Activated naive CD4-positive, alpha-beta T cell treated with Interleukin-2 at 50 U/mL for 16 hours (primary cell): ENCODE data around the gene ASB10.

Source experiments
- DNase-seq: peaks from one replicate; pipeline ENCODE4 v3.0.0-alpha.2; 2020

The ASB10 gene

DNA sequence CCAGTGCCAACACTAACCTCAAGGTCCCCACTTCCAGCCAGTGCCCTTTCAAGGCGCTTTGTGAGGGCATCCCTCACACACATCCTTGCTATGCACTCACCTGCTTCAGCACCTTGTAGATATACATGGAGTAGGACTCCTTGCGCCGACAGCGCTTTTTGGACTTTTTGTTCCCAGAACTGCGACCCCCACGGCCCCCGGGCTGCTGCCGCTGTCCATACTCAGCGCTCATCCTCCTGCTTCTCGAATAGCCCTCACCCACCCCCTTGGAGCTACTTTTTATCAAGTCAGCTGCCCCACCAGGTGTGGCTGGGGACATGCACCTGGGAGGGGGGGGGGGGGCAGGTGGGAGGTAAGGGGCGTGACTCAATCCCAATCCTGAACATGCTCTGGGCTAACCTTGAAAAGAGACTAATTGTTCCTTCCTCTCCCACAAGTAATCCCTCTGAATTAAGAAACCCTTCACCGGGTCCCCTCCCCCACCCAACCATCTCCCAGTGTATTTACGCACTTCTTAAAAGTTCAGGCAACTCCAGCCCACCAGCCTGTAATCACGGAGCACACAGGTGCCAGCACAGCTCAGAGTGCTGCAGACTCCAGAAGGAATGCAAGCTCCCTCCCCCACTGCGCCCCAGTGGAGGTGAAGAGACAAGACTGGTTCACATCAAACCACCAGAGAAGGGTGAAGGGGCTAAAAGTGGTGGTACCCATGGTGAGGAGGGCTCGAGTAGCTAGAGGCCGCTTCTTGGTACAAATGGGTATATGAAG lies 23.2 kb upstream of the ASB10 start, which contains the start of gene H2BK1:
Gene H2BK1 (minus strand): TSS at position 402 of the 768 bp plus-strand sequence. CDS start 170 bp downstream, at position 232.
- DNase-seq, result no peak

DNA sequence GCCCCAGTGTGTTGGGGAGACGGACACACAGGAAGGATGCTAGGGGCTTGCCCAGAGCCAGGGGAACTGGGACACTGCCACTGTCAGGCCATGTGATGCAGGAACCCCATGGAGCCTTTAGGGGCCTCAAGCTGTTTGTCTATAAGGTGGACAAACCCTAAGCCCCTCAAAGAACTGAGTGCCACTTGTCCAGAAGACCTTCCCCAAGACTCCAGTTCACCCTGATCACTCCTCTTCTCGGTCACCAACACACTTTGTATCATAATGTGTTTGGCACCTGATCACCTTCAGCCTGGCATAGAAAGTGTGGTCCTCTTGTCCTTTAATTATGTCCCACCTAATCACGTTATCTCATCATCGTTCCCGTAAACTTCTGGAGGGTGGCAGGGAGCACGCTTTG lies 22.5 kb upstream of the ASB10 start:
- no peak for DNase-seq

DNA sequence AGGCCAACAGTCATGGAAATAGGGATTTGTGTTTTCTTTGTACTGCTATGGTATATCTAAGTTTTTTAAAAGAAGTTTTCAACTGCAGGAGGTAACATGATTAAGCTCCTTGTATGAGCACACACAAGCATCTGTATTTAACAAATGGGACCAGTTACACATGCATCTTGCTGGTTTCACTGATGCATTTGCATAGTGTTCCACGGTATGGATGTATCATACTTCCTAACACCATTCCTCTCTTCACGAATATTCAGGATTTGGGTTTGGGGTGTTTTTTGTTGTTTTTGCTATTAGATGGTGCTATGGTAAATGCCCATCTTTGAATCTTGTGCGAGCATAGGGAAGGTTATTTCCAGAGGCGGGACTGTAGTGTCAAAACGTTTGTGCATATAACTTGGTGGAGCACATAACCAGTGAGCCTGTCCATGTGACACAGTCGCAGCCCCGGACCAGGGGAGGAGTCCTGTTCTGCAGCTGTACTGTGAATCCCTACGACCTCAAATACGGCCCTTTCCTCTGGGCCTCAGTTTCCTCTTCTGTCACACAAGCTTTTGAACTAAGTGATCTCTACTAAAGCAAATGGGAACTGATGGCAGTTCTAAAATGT lies 21.3 kb upstream of the ASB10 start:
- no peak for DNase-seq

DNA sequence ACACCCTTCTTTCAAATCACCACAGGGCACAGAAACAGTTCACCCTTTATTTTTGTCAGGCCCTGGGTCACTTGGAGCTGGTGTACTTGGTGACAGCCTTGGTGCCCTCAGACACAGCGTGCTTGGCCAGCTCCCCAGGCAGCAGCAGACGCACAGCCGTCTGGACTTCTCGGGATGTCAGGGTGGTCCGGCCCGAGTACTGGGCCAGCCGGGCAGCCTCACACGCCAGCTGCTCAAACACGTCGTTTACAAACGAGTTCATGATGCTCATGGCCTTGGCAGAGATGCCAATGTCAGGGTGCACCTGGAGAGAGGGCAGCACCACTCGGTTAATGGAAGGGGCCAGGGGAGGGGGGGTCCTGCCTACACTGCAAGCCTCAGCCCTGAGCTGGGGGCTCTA lies 20.8 kb upstream of the ASB10 start:
- DNase-seq, result no peak

DNA sequence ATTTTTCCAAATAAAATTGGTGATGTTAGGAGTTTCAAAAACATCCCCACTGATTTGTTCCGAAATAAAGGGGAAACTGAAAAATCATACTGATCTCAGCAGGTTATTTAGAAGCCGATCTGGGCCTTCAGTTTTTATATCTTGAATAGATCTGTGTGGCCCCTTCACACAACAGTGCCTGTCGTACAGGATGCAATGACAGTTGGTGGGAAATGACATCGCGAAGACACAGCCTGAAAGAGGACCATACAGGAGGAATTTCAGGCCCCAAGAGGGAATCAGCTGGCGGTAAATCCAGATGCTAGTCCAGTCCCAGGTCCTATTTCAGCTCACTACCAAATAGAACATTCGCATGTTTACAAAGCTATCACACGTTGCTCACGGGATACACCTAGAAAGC lies 20.3 kb upstream of the ASB10 start:
- DNase-seq, result no peak

DNA sequence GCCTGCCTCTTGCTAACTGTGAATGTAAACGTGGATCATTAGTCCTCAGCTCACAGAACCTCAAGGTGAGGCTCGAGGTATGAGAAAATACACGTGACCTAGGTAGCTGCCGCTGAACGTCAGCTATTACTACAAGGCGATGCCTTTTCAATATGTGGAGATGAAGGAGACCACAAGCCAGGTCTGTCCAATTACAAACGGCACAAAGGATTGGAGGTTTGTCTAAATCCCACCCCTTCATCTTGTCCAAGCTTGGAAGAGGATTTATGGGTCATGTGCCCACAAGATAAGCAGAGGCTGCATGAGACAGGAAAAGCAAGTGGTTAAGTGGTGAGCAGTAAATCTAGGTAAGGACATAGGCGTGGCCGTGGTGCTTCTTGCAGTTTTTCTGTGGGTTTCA lies 19.9 kb upstream of the ASB10 start:
- peak; percentile 9 for DNase-seq

DNA sequence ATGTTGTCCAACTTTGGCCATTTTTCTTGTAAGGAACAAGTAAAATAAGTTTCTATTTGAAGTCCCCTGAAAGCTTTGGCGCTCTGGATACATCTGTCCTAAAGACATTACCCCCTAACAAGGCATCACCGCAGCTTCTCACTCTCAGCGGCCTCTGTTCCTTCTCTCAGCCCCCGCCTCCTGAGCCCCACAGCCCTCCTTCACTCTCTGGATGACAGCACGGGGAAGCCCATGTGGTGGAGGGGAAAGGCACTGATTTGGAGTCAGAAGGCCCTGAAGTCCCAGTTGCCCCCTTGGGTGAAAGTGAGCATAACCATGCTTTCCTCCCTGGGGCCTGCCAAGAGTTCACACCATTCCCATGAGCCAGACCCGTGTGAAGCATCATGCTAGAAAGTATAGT lies 18.7 kb upstream of the ASB10 start:
- no peak for DNase-seq

DNA sequence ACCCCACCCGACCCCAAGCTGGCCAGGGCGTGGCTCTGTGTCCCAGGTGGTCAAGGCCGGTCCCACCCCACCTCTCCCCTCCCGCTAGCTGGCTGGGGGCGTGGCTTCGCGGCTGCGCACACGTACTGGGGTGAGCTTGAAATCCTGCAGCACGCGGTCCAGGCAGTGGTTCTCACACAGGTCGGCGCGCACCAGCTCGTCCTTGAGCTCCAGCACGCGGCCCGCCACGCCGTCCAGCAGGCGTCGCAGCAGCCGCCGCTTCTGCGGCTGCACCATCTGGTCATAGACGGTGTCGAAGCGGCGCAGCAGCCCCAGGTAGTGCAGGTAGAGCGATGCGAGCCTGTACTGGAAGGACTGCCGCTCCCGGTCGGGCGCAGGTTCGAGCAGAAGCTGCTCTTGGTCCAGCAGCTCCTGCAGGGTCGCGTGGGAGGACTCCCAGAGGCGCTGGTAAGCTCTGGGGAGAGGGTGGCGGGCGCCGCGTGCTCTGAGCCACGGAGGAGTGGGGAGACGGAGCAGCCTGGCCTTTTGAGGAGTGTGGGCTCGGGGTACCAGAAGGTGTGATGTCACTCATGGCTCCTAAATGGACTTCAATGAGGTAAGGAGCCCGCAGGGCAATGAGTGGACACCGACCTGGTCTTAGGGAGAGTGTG lies 17.5 kb upstream of the ASB10 start:
- no peak for DNase-seq

DNA sequence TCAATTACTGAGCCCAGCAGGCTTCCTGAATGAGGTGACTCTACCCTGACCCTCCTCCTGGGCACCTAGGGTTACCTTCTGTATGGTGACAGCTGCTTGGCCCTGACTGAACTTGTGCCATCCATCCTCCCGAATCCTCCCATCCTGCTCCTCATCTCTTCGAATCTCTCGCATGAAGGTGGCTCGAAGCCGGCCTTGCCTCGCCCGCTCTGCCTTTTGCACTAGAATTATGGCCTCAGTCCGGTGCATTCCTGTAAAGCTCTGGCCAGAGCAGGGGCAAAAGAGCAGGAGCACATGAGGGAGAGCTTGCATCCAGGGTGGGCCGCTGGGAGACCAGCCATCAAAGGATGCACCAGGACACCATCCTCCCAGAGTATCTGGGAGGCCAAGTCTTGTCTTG lies 15.8 kb upstream of the ASB10 start:
- no peak for DNase-seq

DNA sequence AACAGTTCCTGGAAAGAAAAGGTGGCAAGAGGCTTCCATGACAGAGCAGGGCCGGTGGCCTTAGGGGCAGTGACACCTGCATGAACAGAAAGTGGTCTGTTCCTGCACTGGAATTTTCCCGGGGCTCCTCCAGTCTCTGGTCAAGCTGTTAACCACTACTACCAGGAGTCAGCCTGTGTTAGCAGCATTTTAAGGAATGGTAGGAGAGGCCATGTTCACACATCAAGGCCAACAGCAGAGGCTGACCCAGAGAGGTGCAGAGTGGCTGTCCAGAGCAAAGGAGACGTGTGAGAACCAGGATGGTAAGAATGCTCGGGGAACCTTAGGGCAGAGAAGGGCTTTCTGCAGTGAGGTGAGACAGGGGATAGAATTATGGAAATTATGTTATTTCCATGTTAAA lies 14.7 kb upstream of the ASB10 start:
- DNase-seq, result no peak

DNA sequence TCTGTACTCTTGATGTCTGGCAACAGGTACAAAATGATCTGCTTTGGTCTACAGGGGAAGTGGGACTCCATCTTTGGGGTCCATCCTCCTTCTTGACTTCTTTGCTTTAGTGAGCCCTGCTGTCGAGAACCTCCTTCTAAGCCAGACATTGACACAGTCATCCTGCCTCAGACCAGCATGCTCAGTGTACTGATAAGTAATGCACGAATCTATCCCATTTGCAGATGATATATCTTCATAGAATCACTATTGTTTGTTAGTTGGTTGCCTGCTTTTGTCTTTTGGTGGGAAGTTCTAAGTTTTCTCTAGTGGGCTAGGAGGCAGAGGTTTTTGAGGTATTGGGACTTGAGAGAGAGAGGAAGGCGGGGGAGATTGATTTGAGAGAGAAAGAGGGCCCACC lies 14.3 kb upstream of the ASB10 start:
- no peak for DNase-seq

DNA sequence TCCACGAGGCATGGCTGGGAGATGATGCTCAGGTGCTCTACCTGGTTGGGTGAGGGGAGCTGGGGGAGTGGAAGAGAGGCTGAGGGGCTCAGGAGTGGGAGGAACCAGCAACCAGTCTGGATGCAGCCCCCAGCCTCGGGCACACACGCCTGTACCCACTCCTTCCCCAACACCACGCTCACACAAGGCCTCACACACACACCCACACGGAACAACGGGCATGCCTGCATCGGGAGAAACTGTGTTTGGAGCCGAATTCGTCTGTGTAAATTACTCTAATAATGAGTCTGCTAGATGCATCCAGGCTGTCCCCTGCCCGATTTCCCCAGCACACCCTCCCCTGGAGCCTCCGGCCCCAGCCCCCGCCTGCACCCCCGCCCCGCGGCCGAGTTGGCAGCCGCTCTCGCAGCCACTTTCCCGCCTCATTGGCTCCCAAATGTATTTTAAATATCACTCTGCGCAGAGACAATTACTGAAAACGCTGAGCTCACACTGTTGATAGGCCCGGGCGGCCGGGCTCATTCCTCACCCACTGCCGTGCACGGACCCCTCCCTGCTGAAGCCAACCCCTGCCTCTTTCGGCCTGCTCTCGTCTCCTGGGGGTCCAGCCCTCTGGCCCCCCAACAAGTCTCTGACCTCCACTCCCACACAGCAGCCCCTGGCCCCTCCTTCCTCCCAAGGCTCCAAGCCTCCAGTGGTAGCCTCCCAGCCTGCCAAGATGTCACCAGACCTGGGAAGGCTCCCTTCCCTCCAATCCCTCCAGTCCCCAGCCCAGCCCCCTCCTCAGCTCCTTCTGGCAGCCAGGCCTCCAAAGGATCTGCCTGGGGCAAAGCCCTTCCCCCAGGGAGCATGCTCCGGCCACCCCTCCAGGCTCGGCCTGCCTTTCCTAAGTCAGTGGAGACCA lies 12.1 kb upstream of the ASB10 start:
- DNase-seq, result no peak

DNA sequence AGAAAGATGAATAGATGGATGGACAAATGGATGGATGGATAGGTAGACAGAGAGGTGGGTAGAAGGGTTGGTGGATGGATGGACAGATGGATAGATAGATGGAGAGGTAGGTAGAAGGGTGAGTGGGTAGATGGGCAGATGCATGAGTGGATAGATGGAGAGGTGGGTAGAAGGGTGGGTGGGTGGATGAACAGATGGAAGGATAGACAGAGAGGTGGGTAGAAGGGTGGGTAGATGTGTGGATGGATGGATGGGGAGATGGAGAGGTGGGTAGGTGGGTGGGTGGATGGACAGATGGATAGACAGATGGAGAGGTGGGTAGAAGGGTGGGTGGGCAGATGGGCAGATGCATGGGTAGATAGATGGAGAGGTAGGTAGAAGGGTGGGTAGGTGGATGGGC lies 10.9 kb upstream of the ASB10 start:
- no peak for DNase-seq

DNA sequence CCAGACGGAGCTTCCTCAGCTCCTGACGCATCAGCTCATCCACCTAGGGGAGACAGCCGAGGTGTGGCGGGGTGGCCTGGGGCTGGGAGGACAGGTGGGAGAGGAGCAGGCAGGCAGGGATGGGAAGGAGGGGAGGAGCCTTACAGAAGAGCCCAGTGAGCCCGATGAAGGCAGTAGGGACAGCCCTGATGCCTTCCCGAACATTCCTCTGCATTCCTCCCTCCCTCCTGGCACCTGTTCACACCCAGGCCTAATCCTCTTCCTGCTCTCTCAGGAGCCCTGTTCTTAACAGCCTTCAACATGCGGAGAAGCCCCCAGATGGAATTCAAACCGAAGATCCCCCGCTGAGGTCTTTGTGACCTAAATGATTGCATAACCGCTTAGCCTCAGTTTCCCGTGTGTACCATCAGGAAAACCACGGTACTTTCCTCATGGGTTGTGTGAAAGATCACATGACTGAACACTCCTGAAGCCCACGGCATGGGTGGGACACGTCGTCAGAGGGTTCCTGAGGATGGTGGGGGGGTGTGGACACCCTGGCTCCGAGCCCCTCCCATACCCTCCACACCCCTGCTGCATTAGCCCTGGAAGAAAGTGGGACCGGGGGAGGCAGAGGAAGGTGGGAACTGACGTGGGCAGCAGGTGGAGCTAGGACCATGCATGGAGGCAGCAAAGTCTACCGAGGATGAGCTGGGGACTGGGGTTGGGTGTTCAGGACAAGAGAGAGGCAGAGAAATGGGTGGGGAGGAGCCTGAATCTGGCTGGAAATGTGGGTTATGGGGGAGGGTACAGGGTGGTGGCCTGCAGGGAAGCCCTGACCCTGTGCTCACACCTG lies 8.8 kb upstream of the ASB10 start:
- no peak for DNase-seq

DNA sequence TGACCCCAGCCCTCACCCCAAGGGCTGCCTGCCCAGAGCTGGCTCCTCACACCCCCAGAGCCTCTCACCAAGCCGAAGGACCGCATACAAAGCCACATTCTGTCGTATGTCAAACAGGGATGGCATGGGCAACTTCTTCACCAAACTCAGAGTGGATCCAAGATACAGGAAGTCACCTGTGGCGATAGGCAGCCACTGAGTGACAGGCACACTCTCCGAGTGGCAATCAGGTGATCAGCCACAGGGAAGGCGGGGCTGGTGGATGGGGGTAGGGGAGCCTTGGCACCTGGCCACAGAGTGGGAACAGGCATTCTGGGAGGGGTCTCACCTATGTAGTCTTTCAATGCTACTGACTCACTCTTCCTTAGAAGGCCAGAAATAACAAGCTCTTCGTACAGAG lies 7.1 kb upstream of the ASB10 start:
- DNase-seq, result no peak

DNA sequence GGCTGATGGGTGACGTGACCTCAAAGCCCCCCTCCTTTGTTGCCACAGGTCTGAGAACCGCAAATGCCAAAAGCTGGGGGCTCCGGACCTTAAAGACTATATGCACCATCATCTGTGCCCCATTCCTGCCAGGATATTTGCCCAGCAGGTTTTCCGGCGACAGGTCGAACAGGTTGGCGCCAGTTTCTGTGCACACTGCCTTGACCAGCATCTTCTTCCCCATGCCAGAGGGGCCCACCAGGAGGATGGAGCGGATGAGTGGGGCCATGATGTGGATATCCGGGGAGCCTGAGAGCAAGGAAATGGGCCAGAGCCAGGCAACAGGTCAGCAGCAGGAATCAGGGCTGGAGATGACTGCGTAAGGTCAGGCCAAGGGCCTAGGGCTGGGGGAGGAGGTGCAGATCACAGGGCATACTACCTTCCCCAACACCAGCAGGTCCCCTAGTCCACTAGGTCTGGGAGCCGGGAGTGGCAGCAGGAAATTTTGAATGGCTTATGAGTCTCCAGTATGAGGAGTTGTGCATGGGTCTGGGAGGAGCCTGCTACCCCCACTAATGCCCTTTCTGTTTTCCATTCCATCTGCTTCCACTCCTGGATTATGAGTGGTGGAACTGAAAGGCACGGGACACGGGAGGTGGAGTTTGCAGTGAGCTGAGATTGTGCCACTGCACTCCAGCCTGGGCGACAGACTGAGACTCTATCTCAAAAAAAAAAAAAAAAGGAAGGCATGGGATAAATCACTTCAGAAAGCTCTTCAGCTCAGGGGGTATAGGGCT lies 6.3 kb upstream of the ASB10 start:
- DNase-seq, result no peak

DNA sequence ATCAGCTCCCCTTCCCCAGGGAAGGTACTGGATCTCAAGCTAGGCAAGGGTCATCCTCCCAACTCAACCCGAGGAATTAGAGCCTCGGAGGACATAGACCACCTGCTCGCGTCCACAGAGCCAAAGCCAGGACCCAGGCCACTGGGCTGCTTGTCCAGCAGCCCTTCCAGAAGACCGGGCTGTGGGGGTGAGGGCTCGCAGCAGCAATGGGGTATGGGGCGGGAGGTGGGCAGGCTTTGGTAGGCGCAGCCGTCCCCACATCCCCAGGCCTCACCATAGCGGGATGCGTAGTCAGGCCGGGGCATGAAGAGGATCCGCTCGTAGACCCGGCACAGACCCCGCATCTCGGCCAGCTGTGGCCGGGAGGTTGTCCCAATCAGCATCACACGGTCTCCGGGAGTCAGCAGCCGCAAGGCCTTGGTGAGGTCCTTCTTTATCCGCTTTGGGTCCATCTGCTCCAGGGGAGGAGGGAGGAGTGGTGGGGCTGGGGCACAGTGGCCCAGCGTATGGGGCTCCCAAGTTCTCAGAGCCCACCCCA lies 5.0 kb upstream of the ASB10 start:
- no peak for DNase-seq

DNA sequence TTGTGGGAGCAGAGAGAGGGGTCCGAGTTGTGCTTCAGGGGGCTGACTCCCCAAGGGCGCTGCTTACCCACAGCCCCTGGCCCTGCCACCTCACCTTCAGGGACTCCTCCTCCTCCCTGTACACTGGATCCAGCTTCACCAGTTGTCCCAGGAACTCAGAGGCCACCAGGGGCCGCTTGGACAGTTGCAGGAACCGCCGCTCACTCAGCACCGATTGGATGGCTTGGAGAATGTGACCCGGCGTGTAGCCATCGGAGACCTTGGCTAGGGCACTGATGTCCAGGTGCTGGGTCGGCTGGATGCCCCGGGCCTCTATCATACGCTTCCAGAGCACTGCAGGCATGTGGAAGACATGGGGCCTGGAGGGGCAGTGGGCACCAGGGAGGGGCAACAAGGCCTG lies 4.5 kb upstream of the ASB10 start:
- no peak for DNase-seq

DNA sequence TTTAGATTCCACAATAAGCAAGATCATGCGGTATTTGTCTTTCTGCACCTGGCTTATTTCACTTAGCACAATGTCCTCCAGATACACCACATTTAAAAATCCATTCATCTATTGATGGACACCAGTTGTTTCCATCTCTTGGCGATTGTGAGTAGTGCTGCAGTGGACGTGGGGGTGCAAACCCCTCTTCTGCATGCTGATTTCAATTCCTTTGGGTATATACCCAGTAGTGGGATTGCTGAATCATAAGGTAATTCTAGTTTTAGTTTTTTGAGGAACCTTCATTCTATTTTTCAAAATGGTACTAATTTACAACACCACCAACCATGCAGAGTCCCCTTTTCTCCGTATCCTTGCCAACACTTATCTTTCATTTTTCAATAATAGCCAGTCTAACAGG lies 2.0 kb upstream of the ASB10 start:
- no peak for DNase-seq

DNA sequence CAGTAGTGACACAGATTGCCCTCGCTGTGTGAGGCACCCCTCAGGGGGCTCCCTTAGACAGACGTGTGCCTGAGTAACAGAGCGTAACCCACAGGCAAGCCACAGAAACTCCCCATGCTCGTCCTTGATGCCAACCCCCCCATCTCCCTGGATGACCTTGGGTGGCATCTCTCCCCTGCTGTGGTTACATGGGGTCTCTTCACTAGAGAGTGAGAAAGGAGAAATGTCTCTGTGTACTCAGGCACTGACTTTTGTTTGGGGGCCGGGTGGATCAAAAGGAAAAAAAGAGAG lies 1.1 kb upstream of the ASB10 start:
- DNase-seq, result no peak
